GM12892 (cell line): ENCODE measurements around the gene KIRREL3.

Experiments
- POLR2A ChIP-seq: IDR thresholded peaks from 2 replicates; pipeline ENCODE4 v1.6.1; 2011; ENCODE audit warnings: low read depth, low read length, control low read depth
- POLR2AphosphoS5 ChIP-seq: IDR thresholded peaks from 2 replicates; pipeline ENCODE4 v1.6.1; 2011; ENCODE audit warnings: low read depth, low read length, control low read depth
- TAF1 ChIP-seq: IDR thresholded peaks from 2 replicates; pipeline ENCODE4 v1.6.1; 2011; ENCODE audit warnings: low read depth, mild to moderate bottlenecking, control low read depth, low read length, borderline replicate concordance

- no peak for TF ChIP-seq POLR2AphosphoS5
- TF ChIP-seq POLR2A: no peak
- TF ChIP-seq TAF1: no peak
These were observed 411.1 kb downstream of the KIRREL3 start for GRCh38 chr11:126589492-126589803.
